ENCODE data around the gene LMBRD2. TPM values are rescaled to one million over a fixed set of nuclear protein-coding genes. Genes with fewer than 3 reads are reported as not detected.

Gene LMBRD2
- total RNA-seq, 2 experiments from 2014 or later = 9.9 to 10.8 TPM

DNA sequence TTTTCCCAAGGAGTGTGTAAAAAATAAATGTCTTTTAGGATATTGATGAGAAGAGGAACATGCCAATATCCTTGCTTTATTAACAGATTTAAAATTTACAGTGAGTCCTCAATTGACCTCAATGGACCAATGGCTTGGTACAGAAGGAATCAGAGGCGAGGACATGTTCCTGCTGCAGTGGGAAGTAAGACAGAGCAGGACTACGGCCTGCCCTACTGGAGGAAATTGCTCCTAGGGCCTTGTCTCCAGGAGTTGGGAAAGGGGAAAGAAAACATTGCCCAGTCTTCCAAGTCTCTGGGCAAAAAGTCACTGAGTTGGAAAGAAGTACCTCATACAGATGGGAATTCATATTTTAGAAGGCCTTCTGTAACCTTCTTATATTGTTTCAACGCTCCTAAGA, 51.9 kb downstream of the LMBRD2 start:
- ATAC-seq (no peak), DNase-seq (no peak)
- Mint-ChIP-seq H3K27ac (no peak overlapping the region), H3K9me3 (no peaks in the 10 kb centered on the region), H3K27me3 (no peaks in the 10 kb centered on the region), H3K4me1 (ENCODE audit: low read depth) (no peaks in the 10 kb centered on the region), H3K36me3 (ENCODE audit: low read depth) (peaks cover 6% of the 10 kb centered on the region), H3K4me3 (no peak overlapping the region)
- TF ChIP-seq, protein P1, sequence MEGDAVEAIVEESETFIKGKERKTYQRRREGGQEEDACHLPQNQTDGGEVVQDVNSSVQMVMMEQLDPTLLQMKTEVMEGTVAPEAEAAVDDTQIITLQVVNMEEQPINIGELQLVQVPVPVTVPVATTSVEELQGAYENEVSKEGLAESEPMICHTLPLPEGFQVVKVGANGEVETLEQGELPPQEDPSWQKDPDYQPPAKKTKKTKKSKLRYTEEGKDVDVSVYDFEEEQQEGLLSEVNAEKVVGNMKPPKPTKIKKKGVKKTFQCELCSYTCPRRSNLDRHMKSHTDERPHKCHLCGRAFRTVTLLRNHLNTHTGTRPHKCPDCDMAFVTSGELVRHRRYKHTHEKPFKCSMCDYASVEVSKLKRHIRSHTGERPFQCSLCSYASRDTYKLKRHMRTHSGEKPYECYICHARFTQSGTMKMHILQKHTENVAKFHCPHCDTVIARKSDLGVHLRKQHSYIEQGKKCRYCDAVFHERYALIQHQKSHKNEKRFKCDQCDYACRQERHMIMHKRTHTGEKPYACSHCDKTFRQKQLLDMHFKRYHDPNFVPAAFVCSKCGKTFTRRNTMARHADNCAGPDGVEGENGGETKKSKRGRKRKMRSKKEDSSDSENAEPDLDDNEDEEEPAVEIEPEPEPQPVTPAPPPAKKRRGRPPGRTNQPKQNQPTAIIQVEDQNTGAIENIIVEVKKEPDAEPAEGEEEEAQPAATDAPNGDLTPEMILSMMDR (IDR thresholded peaks at IDR 0.05) = no peak
- ChIA-PET POLR2A (no interaction called here), CTCF (no interaction called here)
- intact Hi-C loops (cut with micrococcal nuclease) = no loop called here

DNA sequence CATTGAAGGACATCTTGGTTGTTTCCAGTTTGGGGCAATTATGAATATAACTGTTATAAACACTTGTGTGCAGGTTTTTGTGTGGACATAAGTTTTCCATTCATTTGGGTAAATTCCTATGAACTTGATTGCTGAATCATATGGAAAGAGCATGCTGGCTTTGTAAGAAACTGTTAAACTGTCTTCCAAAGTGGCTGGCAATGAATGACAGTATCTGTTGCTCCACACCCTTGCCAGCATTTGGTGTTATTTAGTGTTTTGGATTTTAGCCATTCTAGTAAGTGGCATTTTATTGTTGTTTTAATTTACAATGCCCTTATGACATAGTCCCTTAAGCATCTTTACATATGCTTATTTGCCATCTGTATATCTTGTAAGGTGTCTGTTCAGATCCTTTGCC, 55.2 kb downstream of the LMBRD2 start:
- ChIA-PET CTCF (interaction anchor here (0.8 kb wide), 1 partner anchor 18 kb away, joined by 3 read pairs; no protein-coding TSS in a partner anchor), POLR2A (no interaction called here)
- TF ChIP-seq, protein P1 (IDR thresholded peaks at IDR 0.05) = no peak
- DNase-seq (no peak), ATAC-seq (no peak)
- Mint-ChIP-seq H3K4me1 (ENCODE audit: low read depth) (no peaks in the 10 kb centered on the region), H3K27ac (no peak overlapping the region), H3K36me3 (ENCODE audit: low read depth) (no peaks in the 10 kb centered on the region), H3K9me3 (peaks cover 5% of the 10 kb centered on the region), H3K4me3 (no peak overlapping the region), H3K27me3 (no peaks in the 10 kb centered on the region)
- intact Hi-C loops (cut with micrococcal nuclease) = no loop called here

DNA sequence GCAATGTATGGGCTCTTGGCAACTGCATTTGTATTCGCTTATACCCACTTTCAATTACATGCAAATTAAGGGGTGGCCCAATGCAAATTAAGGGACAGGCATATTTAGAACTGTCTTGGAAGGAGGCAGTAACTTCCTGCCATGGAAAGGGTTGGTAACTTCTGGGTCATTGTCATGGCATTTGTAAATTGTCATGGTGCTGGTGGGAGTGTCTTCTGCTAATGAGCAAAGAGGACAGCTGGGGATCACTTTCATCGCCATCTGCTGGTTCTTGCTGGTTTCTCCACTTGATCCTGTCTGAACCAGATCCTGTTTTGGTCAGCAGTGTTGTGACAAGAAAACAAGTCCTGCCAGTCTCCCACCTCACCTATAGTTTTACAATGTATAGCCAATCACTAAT, 61.7 kb downstream of the LMBRD2 start:
- peak; percentile 71 for ATAC-seq

DNA sequence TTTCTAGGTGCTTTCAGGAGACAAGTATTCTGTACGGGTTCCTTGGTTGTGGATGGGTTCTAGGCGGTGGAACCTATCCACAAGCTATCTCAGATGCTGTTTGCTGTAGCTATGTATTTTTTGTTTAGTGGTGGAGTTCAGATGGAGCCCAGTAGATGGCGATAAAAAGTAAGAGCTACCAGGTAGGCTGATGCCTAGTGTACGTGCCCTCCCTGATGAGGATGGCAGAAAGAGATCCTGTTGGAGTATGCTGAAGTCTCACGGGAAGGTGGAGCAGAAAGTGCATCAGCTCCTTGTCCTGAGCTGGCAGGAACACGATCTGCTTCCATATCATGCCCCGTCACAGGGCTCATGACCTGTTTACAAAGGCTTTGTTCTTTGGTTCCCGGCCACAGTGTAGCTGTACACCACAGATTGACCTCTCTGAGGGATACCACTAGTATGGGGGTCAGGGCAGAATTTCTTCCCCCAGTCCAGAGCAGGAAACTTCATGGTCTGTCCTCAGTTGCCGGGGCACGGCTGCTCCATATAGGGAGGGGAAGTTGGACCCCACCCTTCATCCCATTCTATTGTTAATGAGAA, 72.4 kb downstream of the LMBRD2 start:
- ChIA-PET CTCF (interaction anchor here (0.5 to 2.3 kb wide), 57 partner anchors 9 to 989 kb away, joined by 3 to 31 read pairs (median 4); partner anchors contain the start of genes LMBRD2 and NADK2), POLR2A (no interaction called here)
- Mint-ChIP-seq H3K9me3 (no peaks in the 10 kb centered on the region), H3K27ac (no peak overlapping the region), H3K4me3 (no peak overlapping the region), H3K36me3 (ENCODE audit: low read depth) (no peaks in the 10 kb centered on the region), H3K4me1 (ENCODE audit: low read depth) (no peaks in the 10 kb centered on the region), H3K27me3 (peaks cover 7% of the 10 kb centered on the region)
- ATAC-seq (peak; percentile 97), DNase-seq (peak; percentile 44)
- TF ChIP-seq, protein P1 (IDR thresholded peaks at IDR 0.05) = peak; percentile 78
- intact Hi-C loops (cut with micrococcal nuclease) = loop anchor here (10.0 kb wide), 1 partner anchor 616 kb away; no protein-coding TSS in a partner anchor

More for the DNA sequence above, 61.7 kb downstream of the LMBRD2 start:
- no peaks in the 10 kb centered on the region for H3K4me1 Mint-ChIP-seq (ENCODE audit: low read depth)
- ChIA-PET POLR2A (no interaction called here), CTCF (interaction anchor here (0.9 to 3.7 kb wide), 2 partner anchors 11 to 15 kb away, joined by 4 to 25 read pairs; no protein-coding TSS in a partner anchor)
- peak; percentile 43 for DNase-seq
- H3K27ac Mint-ChIP-seq = no peak overlapping the region
- no peak overlapping the region for H3K4me3 Mint-ChIP-seq
- H3K9me3 Mint-ChIP-seq = peaks cover 5% of the 10 kb centered on the region
- TF ChIP-seq, protein P1 (IDR thresholded peaks at IDR 0.05) = peak; percentile 14
- H3K36me3 Mint-ChIP-seq (ENCODE audit: low read depth) = no peaks in the 10 kb centered on the region
- peaks cover 4% of the 10 kb centered on the region for H3K27me3 Mint-ChIP-seq
- intact Hi-C loops (cut with micrococcal nuclease) = no loop called here

GRCh38 chr5:36078430-36078829, 73.3 kb downstream of the LMBRD2 start:
- Mint-ChIP-seq H3K27me3 (peaks cover 7% of the 10 kb centered on the region), H3K4me1 (ENCODE audit: low read depth) (no peaks in the 10 kb centered on the region), H3K27ac (no peak overlapping the region), H3K36me3 (ENCODE audit: low read depth) (no peaks in the 10 kb centered on the region), H3K4me3 (no peak overlapping the region), H3K9me3 (no peaks in the 10 kb centered on the region)
- POLR2A ChIA-PET = no interaction called here
- TF ChIP-seq, protein P1 (IDR thresholded peaks at IDR 0.05) = no peak
- CTCF ChIA-PET = interaction anchor here (0.5 to 2.3 kb wide), 49 partner anchors 8 to 988 kb away, joined by 3 to 31 read pairs (median 4); partner anchors contain the start of gene LMBRD2
- intact Hi-C loops (cut with micrococcal nuclease) = loop anchor here (10.0 kb wide), 1 partner anchor 616 kb away; no protein-coding TSS in a partner anchor
- ATAC-seq (no peak), DNase-seq (no peak)

Measured in activated CD8-positive, alpha-beta T cell treated with anti-CD3 and anti-CD28 coated beads for 36 hours (primary cell).